NCI-H2029 treated with DMSO at 0.1 percent for 48 hours (cell line): ENCODE results near the gene VAV3.
A peak's percentile ranks its signal among the peaks of the same experiment; 100 is the strongest.

Experiments used
- DNase-seq: peaks from one replicate; lab custom pipeline; 2025; lab: John Stamatoyannopoulos, UW

The VAV3 gene

DNA sequence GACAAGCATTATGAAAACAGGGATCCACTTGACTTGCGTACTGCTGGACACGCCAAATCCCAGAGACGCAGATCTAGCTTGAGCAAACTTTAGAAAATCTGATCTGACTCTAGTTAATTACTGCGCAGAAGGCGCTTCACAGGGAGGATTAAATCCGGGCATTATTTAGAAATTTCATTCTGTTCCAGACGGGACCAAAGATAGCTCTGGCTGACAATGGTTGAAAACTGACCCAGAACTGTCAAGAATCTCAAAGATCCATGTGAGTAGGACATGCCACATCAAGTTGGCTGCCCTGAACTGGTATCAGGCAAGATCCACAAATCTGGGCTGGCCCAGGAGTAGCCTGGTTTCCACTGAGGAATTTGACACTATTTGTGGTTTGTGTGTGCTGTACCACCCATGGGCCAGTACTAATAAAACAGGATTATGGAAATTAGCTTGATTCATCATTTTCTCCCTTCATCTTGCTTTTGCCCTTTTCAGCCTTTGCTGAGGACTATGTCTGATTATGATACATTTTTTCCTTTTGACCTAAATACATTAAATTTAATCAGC, 171.0 kb downstream of the VAV3 start:
- DNase-seq, result no peak

DNA sequence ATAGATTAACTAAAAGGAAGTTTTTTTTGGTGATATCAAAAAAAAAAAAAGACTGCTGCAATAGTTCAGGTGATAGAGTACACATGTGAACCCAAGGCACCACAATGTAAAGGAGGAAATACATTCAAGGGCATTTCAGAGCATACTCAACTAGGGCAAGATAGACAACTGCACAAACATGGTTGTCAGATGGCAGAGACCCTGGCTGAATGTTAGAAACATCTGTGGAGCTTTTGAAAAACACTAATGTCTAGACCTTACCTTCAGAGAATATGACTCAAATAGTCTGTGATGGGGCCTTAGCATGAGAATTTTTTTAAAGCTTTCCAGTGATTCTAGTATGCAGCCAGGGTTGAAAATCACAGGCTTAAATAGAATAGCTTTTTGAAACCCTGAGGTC, 173.6 kb downstream of the VAV3 start:
- no peak for DNase-seq

DNA sequence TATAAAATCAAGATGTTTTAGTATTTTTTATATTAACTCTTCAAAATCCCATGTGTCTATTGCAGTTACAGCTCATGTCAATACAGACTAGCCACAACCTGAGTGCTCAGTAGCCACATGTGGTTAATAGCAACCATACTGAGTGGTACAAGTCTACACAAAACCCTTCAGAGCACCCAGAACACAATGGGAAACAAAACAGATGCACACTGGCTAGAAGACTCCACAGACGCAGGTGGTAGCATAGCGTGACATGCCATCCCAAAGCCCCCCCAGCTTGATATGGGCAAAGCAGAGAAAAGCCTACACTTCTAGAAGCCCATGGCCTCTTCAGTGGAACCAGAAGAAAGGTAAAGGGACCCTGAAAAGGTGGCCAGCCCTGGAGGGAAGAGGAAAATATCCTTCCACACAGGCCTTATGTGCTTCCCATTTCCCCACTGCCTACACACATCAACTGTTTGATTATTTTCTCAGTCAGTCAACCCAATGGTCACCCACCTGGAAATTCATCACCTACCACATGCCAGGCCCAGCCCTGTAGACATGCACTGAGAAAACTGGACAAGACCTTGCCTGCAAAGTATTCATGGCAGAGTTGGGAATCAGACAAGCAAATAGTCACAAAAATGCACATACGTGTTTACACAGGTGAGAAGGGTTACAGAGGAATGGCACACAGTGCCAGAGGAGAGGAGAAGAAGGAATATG, 175.0 kb downstream of the VAV3 start:
- DNase-seq, result no peak

DNA sequence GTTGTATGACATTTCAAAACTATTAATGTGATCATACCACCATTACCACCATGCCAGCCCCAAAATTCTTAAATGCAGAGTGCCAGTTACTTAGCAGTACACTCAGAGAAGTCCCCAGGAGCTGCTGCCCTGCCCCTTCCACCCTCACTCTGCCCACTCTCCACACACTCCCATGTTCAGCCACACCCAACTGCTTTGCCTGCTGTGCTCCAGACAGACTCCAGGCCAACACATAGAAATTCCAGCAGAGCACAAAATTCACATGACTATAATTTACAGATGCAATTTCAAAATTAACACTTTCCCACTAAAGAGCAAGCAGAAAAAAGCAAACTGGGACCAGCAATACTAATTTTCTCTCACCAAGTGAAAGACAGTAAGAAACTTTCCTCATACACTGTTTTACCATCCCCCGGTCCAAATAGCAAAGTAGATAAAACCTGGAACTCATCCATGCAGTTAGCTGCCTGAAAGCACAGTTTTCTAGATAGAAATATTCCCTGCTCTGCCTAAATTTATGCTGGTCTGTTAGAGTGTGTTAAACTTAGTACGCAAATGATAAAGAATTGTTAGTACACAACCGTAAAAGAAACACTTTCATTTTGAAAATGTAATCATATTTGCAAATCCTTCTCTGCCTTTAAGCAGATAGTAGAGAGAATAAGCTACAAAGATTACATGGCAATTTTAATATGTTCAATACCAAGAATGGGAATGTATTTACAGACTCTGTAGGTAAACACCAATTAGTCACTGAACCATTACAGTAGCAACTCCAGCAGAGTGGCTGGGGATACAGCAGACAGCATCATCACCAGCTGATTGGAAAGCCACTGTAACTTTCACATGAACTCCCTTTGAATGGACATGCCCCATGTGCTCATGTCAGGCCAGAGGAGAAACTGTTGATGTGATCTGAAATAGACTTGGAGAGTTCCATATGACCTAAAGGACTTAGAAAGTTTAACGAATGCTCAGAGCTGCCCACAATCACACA, 176.5 kb downstream of the VAV3 start:
- DNase-seq, result no peak

DNA sequence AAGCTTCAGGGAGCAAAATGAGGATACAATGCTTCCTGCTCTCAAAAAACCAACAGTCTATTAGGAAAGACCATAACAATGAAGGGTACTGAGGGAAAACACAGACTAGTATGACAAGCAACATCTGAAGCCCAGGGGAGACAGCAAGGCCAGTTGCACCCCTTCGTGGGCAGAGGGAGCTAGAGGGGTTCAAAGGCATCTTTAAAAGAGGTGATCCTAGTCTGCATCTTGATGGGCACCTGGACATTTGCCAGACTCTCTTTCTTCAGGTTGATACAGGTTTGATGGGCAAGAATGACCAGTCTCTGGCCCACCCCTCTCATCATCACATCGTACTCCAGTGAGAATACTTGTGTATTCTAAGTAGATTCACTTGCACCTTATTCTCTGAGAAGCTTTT, 177.7 kb downstream of the VAV3 start:
- DNase-seq, result no peak

DNA sequence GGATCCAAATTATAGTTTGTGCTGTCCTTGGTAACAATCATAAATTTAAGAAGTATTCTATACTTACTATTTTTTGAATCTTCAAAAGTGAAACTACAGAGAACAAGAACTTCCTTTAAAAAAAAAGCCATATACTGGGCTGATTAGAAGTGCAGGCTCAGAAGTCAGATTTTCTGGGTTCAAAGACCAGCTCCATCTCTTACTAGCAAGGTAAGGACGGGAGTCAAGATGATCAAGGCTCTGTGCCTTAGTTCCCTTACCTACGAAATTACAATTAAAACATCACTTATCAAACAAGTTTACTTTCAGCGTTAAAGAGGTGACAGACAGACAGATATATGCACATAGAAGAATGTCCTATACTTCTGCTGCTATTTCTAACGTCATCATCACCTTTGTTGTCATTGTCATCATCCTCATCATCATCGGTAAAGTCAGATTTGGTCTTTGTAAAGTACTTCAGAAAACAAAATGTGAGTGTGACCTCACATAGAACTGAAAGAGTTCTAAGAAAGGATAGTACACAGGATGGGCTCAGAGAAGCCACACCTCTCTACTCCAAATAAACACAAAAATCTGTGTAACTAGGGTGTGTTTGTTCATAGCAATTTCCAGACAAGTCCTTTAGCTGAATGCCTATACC, 178.7 kb downstream of the VAV3 start:
- DNase-seq, result no peak

DNA sequence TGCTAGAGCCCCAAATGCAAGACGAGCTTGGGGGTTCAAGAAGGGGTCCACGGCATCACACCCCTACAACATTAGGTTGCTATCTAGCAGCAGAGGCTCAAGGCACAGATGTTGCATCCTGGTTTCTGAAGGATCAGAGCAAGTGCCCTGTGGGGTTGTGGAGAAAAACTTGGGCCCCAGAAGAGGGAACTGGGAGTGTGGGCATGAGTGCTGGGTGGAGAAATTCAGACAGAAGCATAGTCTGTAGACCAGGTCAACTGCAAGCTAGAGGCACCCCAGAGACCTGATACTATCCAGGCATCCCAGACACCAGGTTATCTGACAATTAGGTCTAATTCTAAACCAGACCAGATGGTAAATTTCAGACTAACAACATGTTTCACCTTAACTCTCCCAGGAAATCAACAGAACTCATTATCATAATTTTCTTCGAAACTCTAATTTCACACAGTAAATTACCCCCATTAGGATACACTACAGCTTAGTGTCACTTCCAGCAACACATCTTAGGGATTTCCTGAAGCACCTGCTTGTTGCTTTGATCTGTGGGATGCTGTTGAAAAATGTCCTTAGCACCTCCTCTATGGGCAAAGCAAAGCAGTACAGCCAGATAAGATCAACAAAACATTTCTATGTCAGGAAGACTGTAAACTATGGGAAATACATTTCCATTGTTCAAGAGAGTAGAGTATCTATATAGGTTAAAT, 179.3 kb downstream of the VAV3 start:
- no peak for DNase-seq

DNA sequence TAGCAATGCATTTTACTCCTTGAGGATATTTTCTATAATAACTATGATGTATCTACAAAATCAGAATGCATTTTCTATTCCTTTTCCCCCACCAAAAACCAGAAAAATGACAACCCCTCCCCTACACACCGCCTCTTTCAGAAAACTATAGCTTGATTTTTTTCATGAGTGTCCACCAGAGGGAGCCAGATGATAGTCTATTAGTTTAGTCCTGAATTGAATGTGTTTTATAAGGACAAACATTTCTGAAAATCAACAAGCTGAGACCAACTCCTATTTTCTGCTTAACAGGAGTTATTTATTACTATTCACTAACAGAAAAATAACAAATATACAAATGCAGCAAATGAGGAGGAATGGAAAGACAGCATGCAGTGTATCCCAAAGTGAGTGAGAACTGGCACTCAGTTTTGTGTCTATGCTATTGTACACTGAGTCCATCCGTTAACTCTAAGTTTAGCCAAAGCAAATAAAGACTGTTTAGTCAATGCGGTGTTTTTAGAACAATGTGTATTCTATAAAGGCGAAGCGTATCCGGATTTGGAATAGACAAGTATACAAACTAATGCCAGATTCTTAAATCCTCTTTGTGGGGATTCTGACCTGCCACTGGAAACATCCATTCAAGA, 182.6 kb downstream of the VAV3 start:
- peak; percentile 26 for DNase-seq

DNA sequence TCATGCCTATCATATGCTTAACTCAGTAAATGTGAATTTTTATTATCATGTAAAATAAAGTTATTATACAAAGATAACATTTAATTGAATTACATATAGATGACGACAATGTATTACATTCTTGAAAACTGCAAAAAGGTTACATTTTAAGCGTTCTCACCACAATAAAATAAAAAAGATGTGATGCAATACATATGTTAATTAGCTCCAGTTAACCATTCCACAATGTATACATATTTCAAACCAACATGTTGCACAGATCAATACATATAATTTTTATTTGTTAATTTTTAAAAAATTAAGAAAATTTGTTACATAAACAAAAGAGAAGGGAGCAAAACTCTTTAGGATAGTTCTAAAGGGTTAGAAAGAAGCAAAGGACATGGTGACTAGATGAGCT, 183.7 kb downstream of the VAV3 start:
- DNase-seq, result no peak

DNA sequence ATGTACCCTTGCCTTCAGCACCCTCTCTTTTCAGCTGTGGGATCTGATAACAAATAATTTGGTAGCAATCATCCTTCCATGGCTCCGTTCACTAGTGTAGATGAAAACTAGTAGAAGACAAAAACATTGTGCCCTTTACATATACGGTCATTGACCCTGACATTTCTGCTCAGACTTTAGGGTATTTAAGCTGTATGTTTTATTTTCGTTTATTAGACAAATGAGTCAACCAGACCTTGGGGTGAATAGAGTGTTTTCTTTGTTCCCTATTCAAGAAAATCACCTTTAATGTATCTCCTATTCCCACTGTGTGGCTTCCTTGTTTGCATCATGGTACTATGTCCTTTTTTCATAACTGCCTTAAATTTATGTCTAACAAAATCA, 187.3 kb downstream of the VAV3 start:
- DNase-seq, result no peak

DNA sequence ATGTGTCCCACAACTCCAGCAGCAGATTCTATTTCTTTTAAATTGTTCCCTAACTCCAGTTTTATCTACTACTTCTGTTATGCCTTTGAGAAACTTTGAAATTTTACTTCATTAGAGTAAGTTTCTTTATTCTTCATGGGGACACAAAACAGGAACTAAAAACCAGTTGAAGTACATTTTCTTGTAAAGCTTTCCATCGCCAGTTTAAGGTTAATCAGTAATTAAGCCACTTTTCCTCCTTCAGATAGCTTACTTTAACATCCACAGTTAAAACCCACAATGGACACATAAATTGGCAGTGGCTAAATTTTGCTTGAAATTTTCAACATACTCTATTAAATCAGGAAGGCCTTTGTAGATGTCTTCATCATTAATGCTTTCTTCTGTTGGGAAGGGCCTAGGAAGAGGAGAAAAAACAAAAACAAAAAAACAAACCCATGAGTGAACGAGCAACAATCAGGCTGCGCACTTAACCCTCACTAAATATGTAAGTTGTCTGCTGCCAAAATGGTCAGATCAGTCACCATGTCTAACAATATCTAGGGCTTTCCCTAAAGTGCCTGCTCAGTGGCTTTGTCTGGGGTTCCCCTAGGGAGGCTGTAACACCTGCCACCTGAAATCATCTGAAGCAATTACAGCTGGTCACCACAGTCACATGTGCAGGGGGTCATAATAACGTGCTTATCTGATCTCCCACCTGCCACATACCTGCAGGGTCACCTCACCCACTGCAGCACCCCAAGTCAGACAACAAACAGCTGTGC, 187.9 kb downstream of the VAV3 start:
- DNase-seq, result no peak

DNA sequence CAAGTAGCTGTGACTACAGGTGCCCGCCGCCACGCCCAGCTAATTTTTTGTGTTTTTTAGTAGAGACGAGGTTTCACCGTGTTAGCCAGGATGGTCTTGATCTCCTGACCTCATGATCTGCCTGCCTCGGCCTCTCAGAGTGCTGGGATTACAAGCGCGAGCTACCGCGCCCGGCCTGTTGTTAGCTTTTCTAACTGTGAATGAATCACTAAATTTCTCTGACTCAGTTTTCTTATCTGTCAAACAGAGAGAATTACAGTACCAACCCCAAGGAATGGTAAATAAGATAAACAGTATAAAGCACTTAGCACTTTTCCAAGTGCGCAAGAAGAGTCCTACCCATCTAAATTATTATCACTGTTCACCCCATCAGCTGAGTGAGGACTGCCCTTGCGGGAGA, 193.6 kb downstream of the VAV3 start:
- DNase-seq, result no peak

DNA sequence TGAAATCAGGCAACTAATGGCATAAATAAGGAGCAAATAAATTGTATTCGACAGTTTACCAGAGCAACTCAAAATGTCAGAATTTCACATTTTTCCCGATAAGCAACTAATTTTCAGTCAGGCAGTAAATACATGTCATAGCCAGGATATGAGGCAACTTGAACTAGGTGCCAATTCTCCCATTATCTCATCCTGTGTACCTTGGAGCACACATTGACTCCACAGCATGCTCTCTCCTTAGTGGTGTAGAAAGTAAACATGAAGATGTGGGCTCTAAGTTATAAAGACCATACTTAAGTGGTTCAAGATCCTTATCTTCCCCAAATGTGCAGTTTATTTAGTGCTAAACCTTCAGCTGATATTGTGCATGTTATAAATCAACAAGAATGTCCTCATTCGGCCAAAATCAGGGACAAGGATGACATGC, 197.8 kb downstream of the VAV3 start:
- no peak for DNase-seq

DNA sequence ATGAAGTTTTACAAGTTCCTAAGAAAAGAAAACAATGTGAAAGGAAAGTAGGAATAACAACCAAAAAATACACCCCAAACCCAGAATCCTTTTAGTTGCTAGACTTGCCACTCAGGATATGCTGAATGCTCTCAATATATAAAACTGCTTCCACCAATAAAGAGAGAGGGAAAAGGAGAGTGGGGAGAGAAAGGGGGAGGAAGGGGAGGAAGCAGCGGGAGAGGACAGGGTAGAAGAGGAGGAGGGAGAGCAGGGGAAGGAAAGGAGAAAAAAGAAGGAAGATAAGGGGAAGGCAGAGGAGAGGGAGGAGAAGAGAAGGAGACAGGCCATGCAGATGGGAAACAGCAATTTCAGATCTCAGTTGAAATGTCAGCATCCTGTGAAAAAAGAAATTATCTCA, 198.4 kb downstream of the VAV3 start:
- DNase-seq, result no peak

DNA sequence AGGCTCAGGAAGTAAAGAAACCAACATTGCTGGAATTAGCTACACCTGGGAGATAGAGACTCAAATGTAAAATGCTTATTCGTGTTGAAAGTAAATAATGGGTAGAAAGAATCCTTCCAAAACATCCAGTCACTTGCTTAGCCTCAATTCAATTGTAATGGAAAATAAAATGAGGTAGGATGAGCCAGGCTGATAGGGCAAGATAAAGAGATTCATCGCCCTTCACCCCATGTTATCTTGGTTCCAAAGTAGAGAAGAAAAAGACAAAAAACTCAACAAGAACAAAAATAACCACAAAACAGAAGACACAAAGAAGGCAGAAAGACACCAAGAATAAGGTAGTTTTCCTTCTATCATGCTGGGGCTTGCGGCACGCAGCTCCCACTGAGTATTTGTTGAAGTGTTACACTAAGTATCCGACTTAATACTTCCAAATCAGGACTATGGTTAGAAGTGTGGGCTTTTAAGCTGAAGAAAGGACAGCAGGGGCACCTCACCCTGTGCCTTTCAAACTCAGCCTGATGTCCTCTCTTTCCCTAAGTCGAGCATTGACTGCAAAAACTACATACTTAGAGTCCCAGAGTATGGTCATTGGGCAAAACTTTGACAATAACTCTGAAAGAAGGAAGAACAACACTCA, 202.1 kb downstream of the VAV3 start:
- no peak for DNase-seq

DNA sequence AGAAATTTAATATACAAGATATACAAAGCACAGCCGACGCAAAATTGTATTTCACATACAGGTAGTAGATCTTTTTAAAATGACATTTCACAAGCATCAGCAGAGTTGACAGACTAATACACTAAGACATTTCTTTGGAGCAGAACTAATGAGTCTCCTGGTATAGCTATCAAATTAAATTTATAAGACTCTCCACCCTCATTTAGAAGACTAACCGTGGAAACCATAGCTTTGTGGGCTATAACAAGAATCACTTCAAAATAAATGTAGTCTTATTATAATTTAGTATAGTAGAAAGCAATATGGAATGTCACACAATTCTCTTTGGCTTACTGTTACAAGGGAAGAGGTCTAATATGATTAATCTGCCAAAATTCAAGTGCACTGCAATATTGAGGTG, 204.9 kb downstream of the VAV3 start:
- no peak for DNase-seq

DNA sequence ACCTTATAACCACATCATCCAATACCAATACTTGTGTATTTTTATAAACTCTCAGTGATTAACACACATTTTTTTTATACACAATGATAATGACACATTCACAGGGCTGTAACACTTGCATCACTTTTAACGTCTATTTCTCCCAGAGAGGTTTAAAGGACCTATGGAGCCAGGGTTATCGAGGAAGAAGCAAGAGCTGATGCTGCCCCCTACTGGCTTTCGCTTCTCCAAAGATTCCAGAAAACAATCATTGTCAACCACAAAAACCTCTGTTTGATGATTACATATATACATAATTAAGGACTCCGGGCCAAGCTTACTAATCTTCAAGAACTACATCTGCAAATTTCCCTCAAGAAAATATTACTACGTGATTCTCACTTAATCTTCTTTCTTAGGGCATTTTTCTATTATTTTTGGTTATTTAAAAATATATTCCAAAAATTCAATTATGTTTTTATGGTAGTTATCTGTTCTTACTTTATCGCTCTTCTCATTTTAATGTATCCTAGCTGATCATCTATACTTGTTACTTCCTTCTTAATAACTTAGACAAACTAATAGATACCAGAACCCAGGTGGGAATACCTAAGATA, 214.5 kb downstream of the VAV3 start:
- peak; percentile 65 for DNase-seq

DNA sequence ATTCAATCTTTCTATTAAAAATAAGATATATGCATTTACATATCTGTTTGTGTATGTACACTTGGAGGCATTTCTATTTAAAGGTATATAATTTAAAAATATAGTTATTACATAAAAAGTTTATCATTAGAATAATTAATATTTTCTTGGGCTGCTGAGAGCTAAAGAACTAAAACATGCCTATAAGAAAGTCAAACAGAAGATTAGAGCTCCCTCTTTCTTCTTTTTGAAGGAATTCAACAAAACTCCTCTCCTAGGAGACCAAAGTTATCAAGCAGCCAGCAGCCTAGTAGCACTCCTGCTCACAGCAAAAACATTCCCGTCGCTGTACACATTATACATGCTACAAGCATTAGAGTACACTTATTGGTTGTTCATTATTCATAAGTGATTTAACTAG, 216.4 kb downstream of the VAV3 start:
- DNase-seq, result no peak

DNA sequence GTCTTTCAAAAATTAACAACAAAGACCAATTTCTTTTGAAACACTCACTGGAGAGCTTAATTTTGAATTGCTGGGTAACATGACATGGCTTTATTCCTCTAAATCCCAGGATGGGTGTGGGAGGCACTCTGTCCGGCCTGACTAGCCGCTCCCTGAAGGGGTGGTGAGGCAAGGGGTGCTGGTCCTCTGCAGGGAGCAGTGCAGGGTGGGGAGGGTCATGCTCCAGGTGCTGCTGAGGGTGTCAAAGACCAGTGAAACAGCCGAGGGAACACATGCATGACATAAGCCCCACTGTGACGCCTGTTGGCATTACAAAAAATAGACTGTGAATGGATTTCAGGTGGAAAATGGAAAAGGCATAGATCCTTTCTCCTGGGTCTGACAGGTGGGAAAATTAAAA, 223.7 kb downstream of the VAV3 start:
- DNase-seq, result no peak

DNA sequence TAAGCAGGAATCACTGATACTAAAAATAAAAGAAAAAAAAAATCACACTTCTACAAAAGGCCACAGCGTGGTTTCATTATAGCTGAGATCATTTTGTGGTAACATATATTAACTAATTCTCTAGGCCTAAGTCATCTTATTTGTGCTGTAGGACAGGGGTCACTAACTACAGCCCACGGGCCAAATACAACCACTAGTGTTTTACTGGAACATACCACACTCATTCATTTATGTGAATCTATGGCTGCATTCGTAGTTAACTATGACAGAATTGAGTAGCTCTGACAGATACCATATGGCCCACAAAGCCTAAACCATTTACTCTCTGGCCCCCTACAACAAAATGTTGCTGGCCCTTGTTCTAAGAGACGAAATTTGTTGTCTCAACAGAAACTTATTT, 224.4 kb downstream of the VAV3 start:
- no peak for DNase-seq
